ENCODE results near the gene PDIA3.

- TF ChIP-seq EZH2 (IDR thresholded peaks at IDR 0.05; ENCODE audit: borderline replicate concordance, low read depth, low read length, severe bottlenecking) (no peak), CTCF (IDR thresholded peaks at IDR 0.05; ENCODE audit: borderline replicate concordance, extremely low read depth, low read length, poor library complexity, severe bottlenecking) (no peak)
Observed at GRCh38 chr15:43808960-43809678, 62.9 kb downstream of the PDIA3 start.

Measured in DND-41 (cell line).